Measurements from ENCODE around the gene CPLANE1.

- TF ChIP-seq EZH2 (IDR thresholded peaks at IDR 0.05; ENCODE audit: borderline replicate concordance, low read length) = no peak
- TF ChIP-seq CTCF (IDR thresholded peaks at IDR 0.05; ENCODE audit: low read length) = no peak
Observed at GRCh38 chr5:37090781-37091180, 158.4 kb downstream of the CPLANE1 start.

Measured in OCI-LY1 (cell line).